GM19351 (cell line): ENCODE data around the gene P2RX6.
"Not testable (repeated sequence)": the region's sequence is repeated elsewhere in the genome, so short reads cannot be mapped to it uniquely, and the experiment has no call there.

Experiments
- ATAC-seq: cut with Tn5 transposase; IDR thresholded peaks from one replicate; pipeline ENCODE4 v1.9.1; 2021; ENCODE audit warnings: mild to moderate bottlenecking, moderate library complexity; ENCODE audit not compliant: unreplicated experiment

The P2RX6 gene

DNA sequence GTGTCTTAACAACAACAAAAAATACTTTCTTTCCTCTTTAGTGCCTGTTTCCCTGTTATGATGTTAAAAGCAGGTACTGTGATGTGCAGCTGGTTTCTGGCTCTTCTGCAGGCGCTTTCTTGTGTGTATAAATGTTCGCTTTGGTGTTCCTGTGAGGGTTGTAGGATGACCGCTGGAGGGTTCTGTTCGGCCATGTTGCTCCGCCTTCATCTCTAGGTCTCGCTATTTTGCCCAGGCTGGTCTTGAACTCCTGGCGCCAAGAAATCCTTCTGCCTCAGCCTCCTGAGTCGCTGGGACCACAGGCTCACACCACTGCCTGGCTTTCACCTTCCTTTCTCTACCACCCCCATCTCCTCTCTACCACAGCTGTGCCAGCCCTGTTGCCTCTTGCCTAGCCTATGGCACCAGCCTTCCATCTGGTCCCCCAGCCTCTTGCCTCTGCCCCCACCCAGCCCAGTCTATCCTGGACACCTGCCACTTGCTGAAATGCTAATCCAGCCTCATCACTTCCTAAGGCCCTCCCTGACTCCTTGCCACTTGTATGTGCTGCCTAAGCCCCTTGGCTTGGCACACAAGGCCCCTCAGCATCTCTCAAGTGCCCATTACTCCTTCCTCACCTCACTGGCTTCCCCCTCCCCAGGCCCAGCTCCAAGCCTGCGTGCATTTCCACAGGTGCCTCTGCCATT is 36.3 kb downstream of the P2RX6 start:
- no peak for ATAC-seq

DNA sequence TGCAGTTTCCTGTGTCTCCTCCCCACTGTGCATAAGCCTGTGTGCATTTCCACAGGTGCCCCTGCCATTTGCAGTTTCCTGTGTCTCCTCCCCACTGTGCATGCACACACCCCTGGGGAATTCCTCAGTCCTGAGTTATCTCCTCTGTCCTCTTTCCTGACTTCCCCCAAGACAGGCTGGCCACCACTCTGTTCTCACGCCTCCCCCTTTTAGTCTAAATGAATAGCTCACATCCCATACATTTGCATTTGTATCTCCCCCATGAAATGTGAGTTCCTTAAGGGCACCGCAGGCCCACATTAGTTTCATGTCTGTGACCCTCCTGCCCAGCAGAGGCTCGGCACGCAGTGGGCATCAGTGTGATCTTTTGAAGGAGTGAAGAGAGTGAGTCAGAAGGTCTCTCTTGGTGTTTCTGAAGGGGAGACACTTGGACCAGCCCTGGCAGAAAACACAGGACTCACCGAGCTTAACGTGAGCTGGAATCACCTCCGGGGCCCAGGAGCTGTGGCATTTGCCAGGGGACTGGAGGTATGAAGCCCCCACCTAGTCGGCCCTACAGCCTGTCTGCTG is 37.0 kb downstream of the P2RX6 start:
- no peak for ATAC-seq

DNA sequence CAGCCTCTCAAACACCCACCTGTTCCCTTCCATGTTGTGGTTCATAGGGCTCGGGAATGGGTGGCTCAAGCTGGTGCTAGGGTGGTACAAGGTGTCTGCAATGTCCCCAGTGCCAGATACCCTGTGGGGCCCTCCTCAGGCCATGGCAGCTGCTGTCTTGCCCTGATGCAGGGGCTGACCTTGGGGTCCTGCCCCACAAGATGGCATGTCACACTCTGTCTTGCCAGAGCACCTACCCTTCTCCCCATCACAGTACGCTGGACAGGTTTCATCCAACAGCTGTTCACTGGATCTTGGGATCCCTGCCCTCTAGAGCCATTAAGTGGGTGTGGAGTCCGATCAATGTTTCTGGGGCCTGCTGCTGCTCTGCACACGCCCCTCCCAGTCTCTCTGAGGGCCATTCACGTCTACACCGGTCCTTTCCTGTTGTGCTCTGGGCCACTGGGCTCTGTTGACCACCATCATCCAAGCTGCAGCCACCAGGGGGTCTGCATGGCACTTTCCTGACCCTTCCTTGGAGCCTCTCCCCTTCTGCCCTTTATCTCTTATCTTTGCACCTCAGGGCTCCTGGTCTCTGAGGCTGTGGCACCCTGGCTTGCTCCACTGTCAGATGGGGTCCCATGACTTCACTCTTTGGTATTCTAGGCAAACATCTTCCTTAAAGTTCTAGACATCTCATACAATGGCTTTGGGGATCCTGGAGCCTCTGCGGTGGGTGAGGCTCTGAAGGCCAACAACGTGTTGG is 37.9 kb downstream of the P2RX6 start:
- ATAC-seq: no peak

DNA sequence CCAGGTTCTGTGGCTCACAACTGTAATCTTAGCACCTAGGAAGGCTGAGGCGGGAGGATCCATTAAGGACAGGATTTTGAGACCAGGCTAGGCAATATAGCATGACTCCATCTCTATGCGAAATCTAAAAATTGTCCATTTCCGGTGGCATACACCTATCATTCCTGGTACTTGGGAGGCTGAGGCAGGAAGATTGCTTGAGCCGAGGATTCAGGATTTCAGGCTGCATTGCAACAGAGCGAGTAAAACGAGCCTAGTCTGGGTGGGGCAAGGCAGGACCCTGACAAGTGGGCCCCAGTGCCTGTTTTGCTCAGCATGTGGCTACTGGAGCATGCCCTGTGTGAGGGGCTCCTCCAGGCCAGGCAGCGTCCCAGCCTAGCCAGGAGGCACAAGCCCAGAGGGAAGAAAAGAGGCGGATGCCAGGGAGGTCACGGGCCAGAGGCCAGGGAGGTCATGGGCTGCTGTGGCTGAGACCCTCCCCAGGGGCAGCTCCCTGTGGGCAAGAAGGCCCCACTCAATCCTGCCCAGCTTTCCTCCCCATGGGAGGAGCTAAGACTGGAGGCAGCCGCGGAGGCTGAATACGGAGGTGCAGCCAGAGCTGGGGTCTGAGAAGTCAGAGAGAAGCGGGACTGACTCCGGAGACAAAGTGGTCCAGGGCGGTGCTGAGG is 39.2 kb downstream of the P2RX6 start:
- no peak for ATAC-seq

DNA sequence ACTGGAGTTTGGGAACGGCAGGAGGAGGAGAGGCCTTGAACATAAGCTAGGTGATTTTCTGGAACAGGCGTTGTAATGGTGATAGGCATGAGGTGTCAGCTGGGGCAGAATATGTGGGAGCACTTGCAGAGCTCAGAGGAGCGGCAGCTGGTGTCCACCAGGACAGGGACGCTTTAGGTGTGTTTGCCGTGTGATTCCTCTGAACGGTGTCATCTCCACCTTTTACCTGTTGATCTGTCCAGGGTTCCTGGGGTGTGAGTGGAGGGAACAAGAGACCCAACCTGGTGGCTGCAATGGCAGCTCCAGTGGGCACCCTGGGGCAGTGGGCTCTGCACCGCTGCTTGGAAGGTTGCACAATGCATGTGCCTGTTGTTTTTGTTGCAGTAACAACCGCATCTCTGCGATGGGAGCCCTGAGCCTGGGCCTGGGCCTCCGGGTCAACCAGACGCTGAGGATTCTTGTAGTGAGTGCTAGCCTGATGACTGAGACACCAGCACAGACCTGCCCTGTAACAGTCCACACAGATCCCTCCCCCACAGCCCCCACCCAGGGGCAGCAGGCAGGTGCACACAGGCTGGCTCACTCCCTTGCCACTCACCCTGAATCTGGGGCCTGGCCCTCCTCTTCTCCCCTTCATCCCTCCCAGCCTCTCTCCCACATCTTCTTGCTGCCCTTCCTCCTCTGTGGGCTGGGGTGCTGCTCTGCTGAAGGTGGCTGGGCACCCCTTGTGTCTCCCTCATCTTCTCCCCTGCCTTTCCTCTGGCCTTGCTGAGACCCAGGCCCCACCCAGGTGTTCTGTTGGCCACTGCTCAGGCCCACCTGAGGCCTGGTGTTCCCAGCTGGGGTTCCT is 40.0 kb downstream of the P2RX6 start:
- ATAC-seq: no peak

DNA sequence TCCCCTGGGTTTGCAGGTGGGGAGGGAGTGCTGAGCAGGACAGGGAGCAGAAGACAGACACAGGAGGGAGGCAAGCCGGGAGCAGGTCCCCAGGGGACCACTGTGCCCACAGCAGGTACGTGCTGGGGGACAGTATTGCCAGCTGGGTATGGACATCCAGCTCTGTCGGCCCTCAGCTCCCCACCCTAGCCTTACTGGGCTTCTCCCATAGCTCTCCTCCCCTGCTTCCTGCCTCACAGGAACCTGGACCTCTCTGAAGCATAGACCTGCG is 40.5 kb downstream of the P2RX6 start:
- no peak for ATAC-seq

DNA sequence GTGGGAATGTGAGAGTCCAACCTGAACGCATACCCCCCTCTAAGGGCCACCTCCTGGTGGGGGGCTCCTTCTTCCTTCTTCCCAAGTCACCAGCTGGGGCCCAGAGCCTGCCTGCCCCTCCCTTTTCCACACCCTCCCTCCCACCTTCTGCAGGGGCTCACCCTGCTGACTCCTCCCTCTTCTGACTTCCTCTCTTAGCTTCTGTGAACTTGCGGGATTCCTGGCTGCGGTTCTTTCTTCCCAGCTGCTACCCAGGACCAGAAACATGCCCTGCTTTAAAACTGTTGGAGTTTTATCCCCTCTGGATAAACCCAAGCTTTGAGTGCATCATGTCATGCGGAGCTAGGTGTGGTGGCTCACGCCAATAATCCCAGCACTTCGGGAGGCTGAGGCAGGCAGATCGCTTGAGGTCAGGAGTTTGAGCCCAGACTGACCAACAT is 40.9 kb downstream of the P2RX6 start:
- ATAC-seq: no peak

DNA sequence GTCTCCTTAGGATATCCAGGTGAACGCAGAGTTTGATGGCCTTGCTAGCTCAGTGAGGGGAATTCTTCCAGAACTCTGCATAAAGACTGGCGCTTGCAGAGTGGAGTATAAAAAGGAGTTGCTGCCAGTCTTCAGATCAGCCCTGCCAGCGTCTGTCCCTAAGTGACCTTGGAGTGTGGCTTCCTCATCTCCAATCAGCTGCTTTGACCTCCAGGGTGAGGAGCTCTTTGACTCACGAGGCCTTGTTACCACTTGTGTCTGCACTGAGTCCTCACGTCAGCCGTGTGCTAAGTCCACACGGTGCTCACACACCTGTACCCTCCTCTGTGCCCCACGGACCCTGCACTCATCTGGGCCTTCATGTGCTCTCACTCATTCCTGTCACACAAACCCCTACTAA is 45.4 kb downstream of the P2RX6 start:
- ATAC-seq: not testable (repeated sequence)

DNA sequence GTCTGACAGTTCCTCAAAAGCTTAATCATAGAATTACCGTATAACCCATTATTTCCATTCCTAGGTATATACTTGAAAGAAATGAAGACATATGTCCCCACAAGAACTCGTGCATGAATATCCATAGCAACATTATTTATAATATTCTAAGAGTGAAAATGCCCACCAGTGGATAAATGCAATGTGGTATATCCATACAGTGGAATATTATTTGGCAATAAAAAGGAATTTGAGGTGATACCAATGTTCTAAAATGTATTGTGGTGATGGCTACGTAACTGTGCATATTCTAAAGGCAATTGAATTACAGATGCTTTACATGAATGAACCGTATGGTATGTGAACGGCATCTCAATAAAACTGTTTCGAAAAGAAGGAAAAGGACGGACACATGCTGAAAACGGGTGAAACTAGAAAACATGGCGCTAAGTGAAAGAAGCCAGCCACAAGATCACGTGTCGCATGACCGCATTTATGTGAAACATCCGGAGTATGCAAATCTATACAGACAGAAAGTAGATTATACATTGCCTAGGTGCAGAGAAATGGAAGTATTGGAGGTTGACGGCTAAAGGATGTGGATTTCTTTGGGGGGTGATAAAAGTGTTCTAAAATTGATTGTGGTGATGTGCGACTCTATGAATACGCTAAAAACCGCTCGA is 46.8 kb downstream of the P2RX6 start:
- not testable (repeated sequence) for ATAC-seq

DNA sequence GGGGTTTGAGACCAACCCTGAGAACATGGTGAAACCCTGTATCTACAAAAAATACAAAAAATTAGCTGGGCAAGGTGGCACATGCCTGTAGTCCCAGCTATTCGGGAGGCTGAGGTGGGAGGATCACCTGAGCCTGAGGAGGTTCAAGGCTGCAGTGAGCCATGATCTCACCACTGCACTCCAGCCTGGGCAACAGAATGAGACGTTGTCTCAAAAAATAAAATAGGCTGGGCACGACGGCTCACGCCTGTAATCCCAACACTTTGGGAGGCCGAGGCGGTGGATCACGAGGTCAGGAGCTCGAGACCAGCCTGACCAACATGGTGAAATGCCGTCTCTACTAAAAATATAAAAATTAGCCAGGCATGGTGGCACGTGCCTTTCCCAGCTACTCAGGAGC is 49.5 kb downstream of the P2RX6 start:
- not testable (repeated sequence) for ATAC-seq

DNA sequence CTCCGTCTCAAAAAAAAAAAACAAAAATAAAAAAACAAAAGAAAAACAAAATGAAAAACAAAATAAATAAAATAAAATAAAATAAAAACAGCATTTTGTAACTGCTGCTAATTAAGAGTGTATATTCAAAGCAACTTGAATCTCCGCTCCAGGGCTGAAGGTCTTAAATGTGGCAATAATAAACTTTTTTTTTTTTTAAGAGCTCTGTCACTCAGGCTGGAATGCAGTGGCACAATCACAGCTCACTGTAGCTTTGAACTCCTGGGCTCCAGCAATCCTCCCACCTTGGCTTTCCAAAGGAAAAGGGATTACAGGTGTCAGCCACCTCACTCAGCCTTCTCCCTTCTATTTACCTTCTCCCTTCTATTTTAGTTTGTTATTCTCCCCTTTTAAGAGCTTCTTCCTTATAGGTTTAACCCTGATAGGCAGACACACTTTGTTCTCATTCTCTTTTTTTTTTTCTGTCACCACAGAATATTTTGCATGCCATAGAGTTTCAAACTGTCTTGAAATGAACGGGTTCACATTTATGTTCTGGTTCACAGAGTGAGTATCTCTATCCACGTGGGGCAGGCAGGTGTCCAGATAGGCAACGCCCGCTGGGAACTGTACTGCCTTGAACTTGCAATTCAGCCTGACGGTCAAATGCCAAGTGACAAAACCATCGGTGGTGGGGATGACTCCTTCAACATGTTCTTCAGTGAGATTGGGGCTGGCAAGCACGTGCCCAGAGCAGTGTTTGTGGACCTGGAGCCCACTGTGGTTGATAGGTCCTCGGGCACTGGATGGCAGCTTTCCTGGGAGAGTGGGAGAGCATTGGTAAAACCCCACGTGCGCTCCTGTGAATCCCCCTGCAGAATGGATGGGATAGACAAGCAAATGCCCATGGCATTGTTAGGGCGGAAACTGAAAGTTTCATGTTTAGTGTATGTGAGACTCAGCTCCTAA is 50.2 kb downstream of the P2RX6 start:
- ATAC-seq: no peak

DNA sequence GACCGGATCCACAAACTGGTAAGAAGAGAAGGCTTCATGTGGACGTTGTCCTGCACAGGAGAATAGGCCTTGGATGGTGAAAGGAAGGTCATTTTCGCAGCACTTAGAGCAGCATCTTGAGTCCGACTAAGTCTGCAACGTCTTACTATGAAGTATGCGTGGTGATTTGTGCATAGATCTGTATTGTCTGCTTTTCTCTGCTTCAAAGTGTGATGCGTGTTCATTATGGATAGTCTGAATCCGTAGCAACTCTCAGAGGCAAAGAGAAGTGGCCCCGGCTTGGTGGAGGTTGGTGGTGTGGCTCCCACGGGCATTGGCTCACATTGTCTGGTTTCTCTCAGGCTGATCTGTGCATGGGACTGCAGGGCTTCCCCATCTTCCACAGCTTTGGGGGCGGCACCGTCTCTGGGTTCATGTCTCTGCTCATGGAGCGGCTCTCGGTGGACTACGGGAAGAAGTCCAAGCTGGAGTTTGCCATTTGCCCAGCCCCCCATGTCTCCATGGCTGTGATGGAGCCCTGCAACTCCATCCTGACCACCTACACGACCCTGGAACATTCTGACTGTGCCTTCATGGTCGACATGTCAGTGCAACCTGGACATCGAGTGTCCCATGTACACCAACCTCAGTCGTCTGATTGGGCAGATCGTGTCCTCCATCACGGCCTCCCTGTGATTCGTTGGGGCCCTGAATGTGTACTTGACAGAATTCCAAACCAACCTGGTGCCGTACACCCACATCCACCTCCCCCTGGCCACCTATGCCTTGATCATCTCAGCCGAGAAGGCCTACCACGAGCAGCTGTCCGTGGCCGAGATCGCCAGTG is 52.3 kb downstream of the P2RX6 start:
- ATAC-seq: no peak

DNA sequence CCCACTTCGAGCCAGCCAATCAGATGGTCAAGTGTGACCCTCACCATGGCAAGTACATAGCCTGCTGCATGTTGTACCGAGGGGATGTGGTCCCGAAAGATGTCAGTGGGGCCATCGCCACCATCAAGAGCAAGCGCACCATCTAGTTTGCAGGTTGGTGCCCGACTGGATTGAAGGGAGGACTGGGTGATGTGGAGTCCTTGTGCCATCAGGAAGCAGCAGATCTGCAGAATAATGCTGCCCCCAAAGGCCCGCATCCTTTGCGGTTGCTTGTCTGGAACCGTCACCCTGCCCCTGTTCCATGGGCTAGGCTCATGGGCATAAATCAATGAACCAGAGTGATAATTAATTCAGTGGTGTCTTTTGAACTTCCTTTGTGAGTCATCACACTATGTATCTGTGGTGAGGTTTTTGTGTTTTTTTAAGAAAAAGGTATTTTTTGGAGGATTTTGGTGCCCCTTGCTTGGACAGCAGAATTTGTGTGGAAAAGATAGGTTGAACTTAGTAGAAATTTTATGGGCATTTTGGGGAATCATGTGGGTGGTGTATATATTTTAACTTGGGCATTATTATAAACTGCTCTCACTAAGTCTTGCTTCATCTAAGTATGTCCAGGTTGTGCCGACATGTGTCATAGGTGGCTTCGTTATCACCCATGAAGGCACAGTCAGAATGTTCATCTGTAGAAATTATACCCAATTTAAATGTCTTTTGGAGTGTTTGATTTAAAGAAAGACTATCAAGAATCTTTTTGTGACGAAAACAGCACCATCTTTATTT is 53.1 kb downstream of the P2RX6 start:
- ATAC-seq: no peak

DNA sequence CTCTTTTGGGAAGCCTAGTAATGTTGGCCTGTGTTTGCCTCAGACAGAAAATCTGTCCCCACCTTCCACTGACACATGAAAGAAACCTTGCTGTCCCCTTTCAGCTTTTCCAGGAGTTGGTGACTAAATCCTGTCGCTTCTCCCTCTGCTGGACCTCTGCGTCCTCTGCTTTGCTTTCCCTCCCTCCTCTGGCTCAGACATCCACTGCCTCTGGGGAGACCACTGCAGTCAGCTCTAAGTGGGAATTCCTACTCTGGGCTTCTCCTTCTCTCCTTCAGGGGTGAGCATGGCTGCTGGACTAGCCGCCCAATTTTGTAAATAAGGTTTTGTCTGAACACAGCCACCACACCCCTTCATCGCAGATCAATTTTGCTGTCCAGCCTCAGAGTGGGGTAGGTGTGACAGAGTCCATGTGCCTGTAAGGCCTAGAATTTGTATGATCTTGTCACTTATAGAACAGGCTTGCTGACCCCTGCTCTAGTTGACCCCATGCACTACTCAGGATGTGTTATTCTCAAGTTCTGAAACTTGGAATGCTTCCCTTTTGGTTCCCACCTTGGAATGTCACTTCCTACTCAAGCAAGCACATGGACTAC is 53.8 kb downstream of the P2RX6 start:
- ATAC-seq: no peak

DNA sequence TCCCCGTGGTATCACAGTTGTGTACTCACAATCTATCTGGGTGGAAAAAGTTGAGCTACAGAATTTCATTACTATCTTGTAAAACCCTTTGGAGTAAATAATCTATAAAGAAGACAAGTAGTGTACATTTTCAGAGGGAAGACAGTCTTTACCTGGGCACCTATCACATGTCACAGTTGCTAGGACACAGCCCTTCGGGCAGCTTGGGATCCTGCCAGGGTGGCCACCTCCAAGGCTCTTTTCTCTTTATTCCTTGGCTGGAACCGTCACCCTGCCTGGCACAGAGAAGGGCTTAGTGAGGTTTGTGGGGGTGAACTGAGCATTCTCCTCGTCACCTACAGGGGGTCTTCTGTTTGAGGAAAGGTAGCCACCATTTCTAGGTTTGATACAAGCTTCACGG is 54.4 kb downstream of the P2RX6 start:
- ATAC-seq: no peak

DNA sequence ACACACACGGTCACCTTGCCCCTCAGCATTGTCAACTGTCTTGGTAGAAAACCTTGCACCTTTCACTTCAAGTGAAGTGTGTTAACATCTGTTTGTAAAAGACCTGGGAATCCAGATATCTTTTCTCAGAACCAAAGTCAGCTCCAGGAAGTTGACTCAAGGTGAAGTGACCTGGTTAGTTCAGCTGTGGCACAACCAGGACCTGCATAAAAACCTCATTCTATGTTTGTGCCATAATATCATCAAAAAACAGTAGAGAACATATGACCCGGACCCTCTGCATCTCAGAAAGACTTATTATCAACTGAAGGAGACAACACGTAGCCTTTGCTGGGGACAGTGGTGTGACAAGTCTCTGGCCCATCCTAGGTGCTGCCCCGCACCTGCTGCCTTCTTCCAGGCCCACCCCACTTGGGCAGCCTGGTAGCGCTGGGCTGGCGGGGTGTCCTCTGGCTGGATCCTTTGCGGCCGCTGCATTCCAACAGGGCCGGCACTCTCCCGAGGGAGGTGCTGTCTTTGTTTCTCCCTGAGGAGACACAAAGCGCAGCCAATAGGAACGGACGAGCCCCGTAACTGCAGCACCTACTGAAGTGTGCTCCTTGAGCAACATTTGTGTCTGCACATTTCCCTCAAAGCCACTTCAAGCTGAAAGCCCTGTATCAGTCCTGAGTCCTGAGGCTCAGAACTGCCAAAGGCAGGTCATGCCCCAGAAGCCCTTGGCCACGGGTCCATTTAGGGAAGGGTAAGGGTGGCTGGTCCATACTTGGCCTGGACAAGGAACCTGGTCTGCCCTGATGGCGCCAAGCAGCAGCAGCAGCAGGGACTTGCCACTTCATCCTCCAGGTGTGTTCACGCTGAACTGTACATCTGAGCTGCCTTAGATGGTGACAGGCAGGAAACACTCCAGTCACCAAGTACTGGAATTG is 56.0 kb downstream of the P2RX6 start:
- no peak for ATAC-seq
